Activated gamma-delta T cell (primary cell): ENCODE data around the gene GPR55.

Experiments
- DNase-seq: peaks from one replicate; lab custom pipeline; 2025; lab: John Stamatoyannopoulos, UW

Gene GPR55

GRCh38 chr2:230919240-230919639, 5.8 kb downstream of the GPR55 start:
- no peak for DNase-seq

DNA sequence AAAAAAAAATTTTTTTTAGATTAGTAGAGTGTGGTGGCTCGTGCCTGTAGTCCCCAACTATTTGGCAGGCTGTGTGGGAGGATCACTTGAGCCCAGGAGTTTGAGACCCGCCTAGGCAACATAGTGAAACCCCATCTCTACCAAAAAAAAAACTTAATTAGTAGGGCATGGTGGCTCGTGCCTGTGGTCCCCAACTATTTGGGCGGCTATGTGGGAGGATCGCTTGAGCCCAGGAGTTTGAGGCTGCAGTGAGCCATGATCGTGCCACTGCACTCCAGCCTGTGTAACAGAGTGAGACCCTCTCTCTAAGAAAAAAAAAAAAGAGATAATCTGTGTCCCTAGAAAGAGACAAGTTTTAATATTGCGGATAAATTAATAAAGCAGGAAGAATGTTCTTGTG, 8.8 kb downstream of the GPR55 start:
- DNase-seq: no peak

- DNase-seq: no peak
These were observed 9.7 kb downstream of the GPR55 start for GRCh38 chr2:230915319-230915718.

GRCh38 chr2:230914886-230915285, 10.2 kb downstream of the GPR55 start:
- DNase-seq: no peak

DNA sequence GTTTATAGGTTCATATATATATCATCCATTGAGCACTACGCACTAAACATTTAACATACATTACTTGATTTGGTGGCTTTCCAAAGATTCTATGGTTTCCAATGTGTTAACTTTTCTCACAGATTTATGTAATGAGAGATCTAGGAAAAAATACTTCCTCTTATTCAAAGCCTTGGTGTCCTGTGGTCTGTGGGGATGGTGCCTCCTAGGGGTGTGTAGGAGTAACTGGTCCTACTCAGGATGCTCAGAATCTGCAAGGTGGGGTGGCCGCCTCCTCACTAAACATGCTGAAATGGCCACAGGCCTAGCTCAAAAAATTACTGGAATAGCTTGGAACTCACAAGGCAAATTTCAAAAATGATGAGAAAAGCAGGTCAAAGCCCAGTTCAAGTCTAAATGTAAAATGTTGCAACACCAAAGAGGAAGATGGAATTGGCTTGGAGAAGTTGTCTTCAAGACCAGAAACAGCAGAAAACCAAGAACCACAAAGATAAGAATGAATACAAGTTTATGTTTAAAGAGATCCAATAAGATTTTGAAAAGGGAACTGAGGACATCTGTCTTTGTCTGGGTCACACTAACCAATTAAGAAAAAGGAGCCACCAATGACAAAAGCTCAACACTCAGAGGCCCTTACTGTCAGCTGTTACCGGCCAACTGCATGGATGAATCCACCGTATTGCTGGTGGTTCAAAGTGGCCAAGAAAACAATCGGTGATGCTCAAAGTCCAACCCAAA, 11.5 kb downstream of the GPR55 start:
- no peak for DNase-seq

DNA sequence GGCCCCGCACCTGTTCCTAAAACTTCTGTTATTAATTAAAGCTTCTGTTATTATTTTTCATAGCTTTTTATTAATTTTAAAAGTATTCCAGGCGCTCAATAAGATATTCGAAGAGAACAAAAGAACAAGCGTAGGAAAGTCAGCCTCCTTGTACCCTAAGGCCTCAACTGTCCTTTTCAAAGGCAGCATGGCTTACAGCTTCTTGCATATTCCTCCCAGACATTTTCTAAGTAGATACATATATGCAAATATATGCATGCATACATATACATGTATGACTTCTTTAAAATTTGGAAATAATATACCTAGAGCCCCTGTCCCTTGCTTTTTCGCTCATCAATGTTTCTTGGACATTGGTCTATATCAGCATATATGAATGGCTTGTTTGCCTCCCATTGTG, 12.3 kb downstream of the GPR55 start:
- DNase-seq: no peak

GRCh38 chr2:230912046-230912445, 13.0 kb downstream of the GPR55 start:
- DNase-seq: no peak

DNA sequence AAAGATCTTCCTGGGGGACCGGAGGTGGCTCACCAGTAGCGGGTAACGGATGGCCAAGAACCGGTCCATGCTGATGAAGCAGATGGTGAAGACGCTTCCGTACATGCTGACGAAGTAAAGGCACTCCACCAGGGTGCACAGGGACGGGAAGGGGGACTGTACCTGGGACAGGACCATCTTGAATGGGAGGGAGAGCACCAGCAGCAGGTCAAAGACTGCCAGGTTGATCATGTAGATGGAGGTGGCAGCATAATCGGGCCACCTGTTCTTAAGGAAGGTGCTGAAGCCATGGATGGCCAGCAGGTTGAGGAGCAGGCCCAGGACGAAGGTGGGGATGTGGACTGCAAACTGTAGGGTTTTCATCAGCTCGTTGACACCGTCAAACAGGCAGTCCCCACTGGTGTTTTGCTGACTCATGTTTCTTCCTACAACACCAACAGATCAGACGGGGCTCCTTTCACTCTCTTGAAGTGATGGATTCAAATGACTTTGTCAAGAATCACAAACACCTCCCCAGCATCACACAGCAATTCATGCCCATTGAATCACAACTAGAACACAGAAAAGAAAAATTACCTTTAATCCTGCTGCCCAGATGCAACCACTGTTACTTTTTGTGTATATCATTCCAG, 14.4 kb downstream of the GPR55 start:
- DNase-seq: no peak

DNA sequence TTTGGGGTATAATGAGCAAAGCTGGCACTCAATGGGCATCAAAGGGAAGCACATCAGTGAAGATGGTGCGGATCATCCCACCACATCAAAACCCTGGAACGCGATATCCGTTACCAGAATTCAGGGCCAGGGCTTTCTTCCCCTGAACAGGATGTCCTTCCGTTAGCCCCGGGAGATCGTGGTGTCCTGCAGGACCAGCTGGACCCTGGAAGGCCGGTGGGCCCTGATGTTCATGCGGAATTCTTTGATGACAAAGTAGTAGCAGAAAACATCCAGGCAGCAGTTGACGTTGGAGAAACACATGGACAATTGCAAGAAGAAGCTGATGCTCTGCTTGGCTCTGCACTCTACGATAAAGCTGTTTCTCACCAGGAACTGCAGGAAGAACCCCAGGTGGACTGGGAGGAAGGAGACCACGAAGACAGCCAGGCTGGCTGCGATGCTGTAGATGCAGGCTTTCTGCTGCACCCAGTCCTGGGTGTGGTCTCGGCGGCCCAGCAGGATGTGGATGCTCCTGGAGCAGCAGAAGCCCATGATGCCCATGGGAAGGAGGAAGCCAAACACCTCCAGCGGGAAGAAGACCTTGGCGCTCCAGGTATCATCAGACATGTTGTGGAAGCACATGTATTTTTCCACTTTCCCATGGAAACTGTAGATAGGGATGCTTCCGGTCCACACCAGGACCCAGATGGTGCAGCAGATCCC, 15.0 kb downstream of the GPR55 start:
- DNase-seq: no peak

DNA sequence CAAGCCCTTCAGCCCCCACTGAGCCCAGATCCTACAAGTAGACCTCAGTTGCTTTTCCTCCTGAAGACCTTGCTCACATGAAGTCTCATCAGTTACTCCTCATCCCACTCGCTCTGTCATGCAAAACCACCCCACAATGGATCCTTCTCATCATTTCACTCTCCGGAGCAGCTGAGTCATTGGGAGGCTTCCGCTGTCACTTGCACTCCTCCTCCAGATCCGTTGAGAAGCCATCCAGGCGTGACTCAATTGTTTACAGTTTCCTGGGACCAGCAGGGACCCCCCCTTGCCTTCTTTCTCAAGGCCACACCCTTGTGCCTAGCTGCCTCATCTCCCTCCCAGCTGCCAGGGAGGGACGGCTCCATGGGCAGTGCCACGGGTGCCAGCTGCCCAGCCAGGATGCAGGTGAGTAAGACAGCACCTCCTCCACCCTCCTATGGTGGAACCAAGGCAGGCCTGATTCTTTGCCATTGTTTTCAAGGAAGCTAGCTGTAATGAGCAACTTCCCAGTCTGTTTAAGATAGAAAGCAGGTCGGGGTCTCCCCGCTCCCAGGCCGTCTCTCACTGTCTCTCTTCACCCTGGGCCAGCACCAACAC, 16.3 kb downstream of the GPR55 start:
- no peak for DNase-seq

DNA sequence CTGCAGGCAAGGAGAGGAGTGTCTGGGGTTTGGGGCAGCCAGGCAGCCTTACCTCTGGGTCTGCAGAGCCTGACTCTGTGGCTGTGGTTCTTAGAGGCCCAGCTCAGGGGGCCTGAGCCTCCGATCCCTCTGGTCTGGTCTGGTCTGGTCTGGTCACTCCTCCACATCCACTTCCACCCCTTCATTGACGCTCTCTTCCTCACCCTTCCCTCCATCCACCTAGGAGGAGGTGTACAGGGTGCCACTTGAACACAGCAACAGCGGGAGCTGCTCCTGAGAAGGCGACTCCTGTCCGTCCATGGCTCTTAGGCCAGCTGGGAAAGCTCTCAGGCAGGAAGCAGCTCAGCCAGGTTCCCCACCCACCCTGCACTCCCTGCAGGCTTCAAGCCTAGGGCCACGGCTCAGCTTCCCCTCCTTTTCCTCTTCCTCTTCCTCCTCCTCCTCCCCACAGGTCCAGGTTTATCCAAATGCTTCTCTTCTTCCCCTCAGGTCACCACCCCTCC, 16.9 kb downstream of the GPR55 start:
- no peak for DNase-seq

- no peak for DNase-seq
These were observed 17.5 kb downstream of the GPR55 start for GRCh38 chr2:230907361-230908091.

DNA sequence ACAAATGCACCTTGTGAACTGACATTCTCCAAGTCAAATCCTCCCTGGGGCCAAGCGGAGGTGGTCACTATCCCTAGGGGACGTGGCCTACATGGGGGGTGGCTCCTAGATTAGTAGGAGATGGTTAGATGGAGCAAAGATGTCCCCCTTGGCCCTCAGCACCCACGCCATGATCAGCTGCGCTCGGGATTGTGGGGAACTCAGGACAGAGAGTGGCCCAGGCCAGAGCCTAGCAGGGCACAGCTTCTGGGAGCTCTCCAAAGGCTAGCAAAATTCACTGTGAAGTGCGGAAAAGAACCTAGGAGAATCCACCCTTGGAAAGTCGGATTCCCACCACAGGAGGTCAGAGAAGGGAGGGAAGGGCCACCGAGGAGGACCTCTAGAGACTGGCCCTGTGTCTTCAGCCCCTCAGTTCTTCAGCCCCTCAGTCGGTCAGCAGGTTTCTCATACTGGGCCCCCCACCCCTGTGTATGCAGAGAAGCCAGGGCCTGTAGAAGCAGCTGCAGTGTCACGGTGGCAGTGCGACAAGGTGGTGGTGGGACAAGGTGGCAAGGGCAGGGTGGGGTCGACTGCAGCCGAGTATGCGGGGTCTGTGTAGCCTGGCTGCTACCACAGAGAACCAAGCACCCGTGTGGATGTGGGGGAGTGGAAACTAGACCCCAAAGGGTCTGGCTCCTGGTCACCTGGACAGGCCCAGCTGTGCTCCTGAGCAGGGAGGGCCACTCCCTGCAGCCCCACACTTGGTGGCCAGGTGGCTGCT, 18.4 kb downstream of the GPR55 start:
- DNase-seq: no peak

- no peak for DNase-seq
These were observed 19.3 kb downstream of the GPR55 start for GRCh38 chr2:230905448-230906421.

GRCh38 chr2:230904856-230905447, 20.1 kb downstream of the GPR55 start:
- no peak for DNase-seq

GRCh38 chr2:230903231-230904150, 21.6 kb downstream of the GPR55 start:
- no peak for DNase-seq

GRCh38 chr2:230902180-230902899, 22.7 kb downstream of the GPR55 start:
- DNase-seq: no peak

GRCh38 chr2:230901006-230901405, 24.0 kb downstream of the GPR55 start:
- DNase-seq: no peak
